Mesenchymal stem cell (in vitro differentiated cells and primary cell): ENCODE data around the gene SPIN1.
A peak's percentile ranks its signal among the peaks of the same experiment; 100 is the strongest.

Experiments used
- DNase-seq: peaks from one replicate; pipeline ENCODE4 v3.0.0-alpha.2; 2013
- H2AFZ ChIP-seq: one replicate; pipeline ENCODE4 v1.6.1; 2013; ENCODE audit warnings: low read depth, mild to moderate bottlenecking, control low read depth, inconsistent platforms, low read length, moderate library complexity
- H2AK5ac ChIP-seq: 2 replicates; pipeline ENCODE4 v1.6.1; 2013; ENCODE audit warnings: low read length, moderate library complexity, mild to moderate bottlenecking, inconsistent platforms; ENCODE audit not compliant: severe bottlenecking
- H2BK120ac ChIP-seq: one replicate; pipeline ENCODE4 v1.6.1; 2013; ENCODE audit warnings: low read depth, mild to moderate bottlenecking, inconsistent platforms, low read length, moderate library complexity
- H2BK12ac ChIP-seq, 2 experiments: one replicate each; pipeline ENCODE4 v1.6.1; 2013; ENCODE audit warnings: inconsistent platforms in 2 of 2, low read length in 2 of 2, mild to moderate bottlenecking in 2 of 2, moderate library complexity in 2 of 2, control low read depth in 1 of 2
- H2BK15ac ChIP-seq: one replicate; pipeline ENCODE4 v1.6.1; 2013; ENCODE audit warnings: mild to moderate bottlenecking, low read depth, inconsistent platforms; ENCODE audit not compliant: poor library complexity, severe bottlenecking
- H2BK5ac ChIP-seq: 2 replicates; pipeline ENCODE4 v1.6.1; 2013; ENCODE audit warnings: low read depth, mild to moderate bottlenecking, low read length, control low read depth, inconsistent platforms; ENCODE audit not compliant: poor library complexity, severe bottlenecking
- H3K14ac ChIP-seq, 2 experiments: one replicate each; pipeline ENCODE4 v1.6.1; 2013; ENCODE audit warnings: inconsistent platforms in 2 of 2, low read length in 2 of 2, control low read depth in 1 of 2, mild to moderate bottlenecking in 1 of 2, moderate library complexity in 1 of 2
- H3K18ac ChIP-seq, 2 experiments: one replicate each; pipeline ENCODE4 v1.6.1; 2013; ENCODE audit warnings: inconsistent platforms in 2 of 2, low read length in 2 of 2, control low read depth in 1 of 2, low read depth in 1 of 2, mild to moderate bottlenecking in 1 of 2
- H3K23ac ChIP-seq, 2 experiments: one replicate each; pipeline ENCODE4 v1.6.1; 2013; ENCODE audit warnings: inconsistent platforms in 2 of 2, low read length in 2 of 2, mild to moderate bottlenecking in 2 of 2, moderate library complexity in 2 of 2, control low read depth in 1 of 2
- H3K27ac ChIP-seq: 2 replicates; pipeline ENCODE4 v1.5.1; 2013; ENCODE audit warnings: mild to moderate bottlenecking, moderate library complexity, low read length, control low read depth, inconsistent platforms; ENCODE audit not compliant: poor library complexity, severe bottlenecking
- H3K27me3 ChIP-seq, 2 experiments: 2 replicates each; pipeline versions ENCODE4 v1.6.1 to v1.7.0; 2013; ENCODE audit warnings: low read length in 2 of 2, mild to moderate bottlenecking in 2 of 2, moderate library complexity in 2 of 2, control low read depth in 1 of 2, inconsistent platforms in 1 of 2; ENCODE audit not compliant: control insufficient read depth in 1 of 2, insufficient read depth in 1 of 2
- H3K36me3 ChIP-seq, 2 experiments: 2 replicates each; pipeline versions ENCODE4 v1.6.1 to v1.7.0; 2013; ENCODE audit warnings: low read length in 2 of 2, control low read depth in 1 of 2, inconsistent platforms in 1 of 2, low read depth in 1 of 2, mild to moderate bottlenecking in 1 of 2; ENCODE audit not compliant: insufficient read depth in 2 of 2, control insufficient read depth in 1 of 2
- H3K4ac ChIP-seq, 2 experiments: one replicate each; pipeline ENCODE4 v1.6.1; 2013; ENCODE audit warnings: inconsistent platforms in 2 of 2, low read length in 2 of 2, mild to moderate bottlenecking in 2 of 2, moderate library complexity in 2 of 2, control low read depth in 1 of 2, low read depth in 1 of 2
- H3K4me1 ChIP-seq: 2 replicates; pipeline ENCODE4 v1.6.1; 2013; ENCODE audit warnings: low read depth, low read length, control low read depth; ENCODE audit not compliant: control insufficient read depth, insufficient read depth
- H3K4me2 ChIP-seq: 2 replicates; pipeline ENCODE4 v1.6.1; 2013; ENCODE audit warnings: low read length, mild to moderate bottlenecking, inconsistent platforms; ENCODE audit not compliant: poor library complexity, severe bottlenecking
- H3K4me3 ChIP-seq, 2 experiments: 2 replicates each; pipeline versions ENCODE4 v1.5.1 to v1.7.0; 2013; ENCODE audit warnings: low read length in 2 of 2, mild to moderate bottlenecking in 2 of 2, control low read depth in 1 of 2, low read depth in 1 of 2; ENCODE audit not compliant: insufficient read depth in 1 of 2
- H3K79me1 ChIP-seq: replicated peaks from 2 replicates; pipeline ENCODE4 v1.6.1; 2013; ENCODE audit warnings: mild to moderate bottlenecking, control low read depth, low read length, inconsistent platforms; ENCODE audit not compliant: poor library complexity, severe bottlenecking
- H3K9ac ChIP-seq: 2 replicates; pipeline ENCODE4 v1.7.0; 2013; ENCODE audit warnings: mild to moderate bottlenecking, low read length, moderate library complexity
- H3K9me3 ChIP-seq: 2 replicates; pipeline ENCODE4 v1.7.0; 2013; ENCODE audit warnings: mild to moderate bottlenecking, low read length; ENCODE audit not compliant: control insufficient read depth
- H4K8ac ChIP-seq: one replicate; pipeline ENCODE4 v1.6.1; 2013; ENCODE audit warnings: inconsistent platforms, mild to moderate bottlenecking, low read length, moderate library complexity
- H4K91ac ChIP-seq: one replicate; pipeline ENCODE4 v1.6.1; 2013; ENCODE audit warnings: mild to moderate bottlenecking, low read length, inconsistent platforms
- WGBS: methylation state at CpG from one replicate; pipeline ENCODE4 v1.1.7; 2013; ENCODE audit warnings: mixed read lengths; 5-methylcytosine and 5-hydroxymethylcytosine counted together

Gene SPIN1

GRCh38 chr9:88521308-88521707 is 133.1 kb downstream of the SPIN1 start:
- Histone ChIP-seq H2BK5ac (no peak overlapping the region), H3K14ac (no peak overlapping the region)
- WGBS = 78% methylated on average over 4 of the region's 4 CpGs

GRCh38 chr9:88522360-88522759 is 134.1 kb downstream of the SPIN1 start:
- Histone ChIP-seq H4K8ac (no peak overlapping the region), H3K23ac (no peak overlapping the region), H2AFZ (no peak overlapping the region), H2BK120ac (no peak overlapping the region), H3K79me1 (peaks cover 5% of the 10 kb centered on the region), H4K91ac (peak overlapping the region; percentile 64), H2BK5ac (no peak overlapping the region), H2BK15ac (no peak overlapping the region), H3K4me1 (peaks cover 9% of the 10 kb centered on the region), H3K18ac (peak overlapping the region in 1 of 2 experiments; percentile 2), H3K4me2 (no peak overlapping the region), H2AK5ac (peak overlapping the region; percentile 7), H2BK12ac (peak overlapping the region; percentile 38 to 85), H3K9ac (no peak overlapping the region), H3K27me3 (no peaks in the 10 kb centered on the region), H3K4me3 (no peak overlapping the region), H3K14ac (no peak overlapping the region), H3K9me3 (no peaks in the 10 kb centered on the region), H3K4ac (peak overlapping the region in 1 of 2 experiments; percentile 50), H3K36me3 (peaks cover 0 to 1% of the 10 kb centered on the region in 2 experiments), H3K27ac (no peak overlapping the region)
- WGBS = 100% methylated on average over 2 of the region's 4 CpGs
- DNase-seq = no peak

More at GRCh38 chr9:88521308-88521707, 133.1 kb downstream of the SPIN1 start:
- Histone ChIP-seq H4K8ac (no peak overlapping the region), H2AK5ac (no peak overlapping the region), H3K79me1 (peaks cover 1% of the 10 kb centered on the region), H3K4me1 (peaks cover 9% of the 10 kb centered on the region), H3K36me3 (no peaks in the 10 kb centered on the region), H2BK12ac (no peak overlapping the region), H2BK15ac (no peak overlapping the region), H3K4me3 (no peak overlapping the region), H3K9me3 (no peaks in the 10 kb centered on the region), H3K4ac (no peak overlapping the region), H3K27me3 (no peaks in the 10 kb centered on the region), H4K91ac (no peak overlapping the region), H3K9ac (no peak overlapping the region), H3K18ac (no peak overlapping the region), H2BK120ac (no peak overlapping the region), H3K27ac (no peak overlapping the region), H2AFZ (no peak overlapping the region), H3K23ac (no peak overlapping the region), H3K4me2 (no peak overlapping the region)
- DNase-seq = no peak

DNA sequence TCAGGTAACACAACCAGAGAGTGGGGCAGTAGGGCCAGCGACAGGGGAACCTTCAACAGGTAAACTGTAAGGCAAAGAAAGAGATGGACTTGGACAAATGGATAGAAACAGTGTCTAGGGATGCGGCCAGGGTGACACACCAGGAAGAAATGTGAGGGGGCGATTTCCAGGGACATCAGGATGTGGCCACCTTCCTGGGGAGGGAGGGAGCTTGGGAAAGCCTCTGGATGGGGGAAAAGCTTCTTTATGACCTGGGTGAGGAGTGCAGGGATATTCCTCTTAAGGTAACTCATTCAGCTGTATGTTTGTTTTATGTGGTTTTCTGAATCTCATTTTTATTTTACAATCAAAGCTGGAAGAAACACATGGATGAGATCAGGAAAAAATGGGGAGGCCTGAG is 134.8 kb downstream of the SPIN1 start:
- H3K4me2 ChIP-seq = no peak overlapping the region
- no peaks in the 10 kb centered on the region for H3K27me3 ChIP-seq
- no peaks in the 10 kb centered on the region for H3K9me3 ChIP-seq
- H3K4ac ChIP-seq = no peak overlapping the region
- DNase-seq = peak; percentile 28
- H3K4me3 ChIP-seq = no peak overlapping the region
- peaks cover 11% of the 10 kb centered on the region for H3K79me1 ChIP-seq
- WGBS = 51% methylated on average over 3 of the region's 3 CpGs
- peaks cover 11% of the 10 kb centered on the region for H3K4me1 ChIP-seq
- H3K36me3 ChIP-seq = peaks cover 0 to 5% of the 10 kb centered on the region in 2 experiments
- H2BK120ac ChIP-seq = no peak overlapping the region
- H2BK12ac ChIP-seq = no peak overlapping the region
- H2BK15ac ChIP-seq = no peak overlapping the region
- no peak overlapping the region for H2BK5ac ChIP-seq
- H2AFZ ChIP-seq = no peak overlapping the region
- H2AK5ac ChIP-seq = no peak overlapping the region
- no peak overlapping the region for H3K27ac ChIP-seq
- H3K9ac ChIP-seq = no peak overlapping the region
- H4K8ac ChIP-seq = no peak overlapping the region
- no peak overlapping the region for H3K18ac ChIP-seq
- H3K23ac ChIP-seq = peak overlapping the region in 1 of 2 experiments; percentile 73
- H4K91ac ChIP-seq = no peak overlapping the region
- H3K14ac ChIP-seq = no peak overlapping the region

- no peak overlapping the region for H2AK5ac ChIP-seq
- no peak overlapping the region for H2BK5ac ChIP-seq
- DNase-seq = no peak
- H3K4me1 ChIP-seq = peaks cover 23% of the 10 kb centered on the region
- H3K27me3 ChIP-seq = no peaks in the 10 kb centered on the region
- H3K36me3 ChIP-seq = peaks cover 0 to 9% of the 10 kb centered on the region in 2 experiments
- H2BK15ac ChIP-seq = no peak overlapping the region
- H3K14ac ChIP-seq = no peak overlapping the region
- H3K4me3 ChIP-seq = no peak overlapping the region
- H3K9me3 ChIP-seq = no peaks in the 10 kb centered on the region
- no peak overlapping the region for H2BK120ac ChIP-seq
- no peak overlapping the region for H2AFZ ChIP-seq
- H4K91ac ChIP-seq = no peak overlapping the region
- no peak overlapping the region for H3K4me2 ChIP-seq
- H3K27ac ChIP-seq = no peak overlapping the region
- no peak overlapping the region for H4K8ac ChIP-seq
- H3K79me1 ChIP-seq = peaks cover 18% of the 10 kb centered on the region
- no peak overlapping the region for H3K18ac ChIP-seq
- H3K9ac ChIP-seq = no peak overlapping the region
- peak overlapping the region in 1 of 2 experiments; percentile 42 for H2BK12ac ChIP-seq
- H3K4ac ChIP-seq = no peak overlapping the region
- 98% methylated on average over 4 of the region's 8 CpGs for WGBS
- H3K23ac ChIP-seq = no peak overlapping the region
These were observed 136.7 kb downstream of the SPIN1 start for GRCh38 chr9:88524911-88525310.
